HG03469 (cell line): ENCODE data around the gene PYGO2.
"Not testable (repeated sequence)": the region's sequence is repeated elsewhere in the genome, so short reads cannot be mapped to it uniquely, and the experiment has no call there.

ENCODE experiments used
- ATAC-seq: cut with Tn5 transposase; IDR thresholded peaks from one replicate; pipeline ENCODE4 v1.9.1; 2021; ENCODE audit warnings: mild to moderate bottlenecking, moderate library complexity, moderate number of reproducible peaks; ENCODE audit not compliant: unreplicated experiment

PYGO2 gene

DNA sequence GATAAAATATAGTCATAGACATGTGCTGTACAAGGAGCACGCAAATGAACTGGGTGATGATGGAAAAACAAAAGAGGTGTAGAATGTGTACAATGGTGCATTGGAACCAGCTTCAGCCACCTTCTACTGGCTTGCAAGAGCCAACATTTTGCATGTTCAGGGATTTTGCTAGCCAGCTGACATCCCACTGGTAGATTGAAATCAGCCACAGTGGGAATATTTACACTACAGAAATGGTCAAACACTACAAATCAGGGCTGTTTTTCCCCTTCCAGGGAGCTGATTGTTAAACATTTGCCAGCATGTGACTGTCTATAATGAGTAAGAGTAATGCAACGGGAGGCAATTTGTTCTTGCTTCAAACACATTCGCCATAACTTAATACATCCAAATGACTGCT is 48.3 kb downstream of the PYGO2 start:
- ATAC-seq: no peak

DNA sequence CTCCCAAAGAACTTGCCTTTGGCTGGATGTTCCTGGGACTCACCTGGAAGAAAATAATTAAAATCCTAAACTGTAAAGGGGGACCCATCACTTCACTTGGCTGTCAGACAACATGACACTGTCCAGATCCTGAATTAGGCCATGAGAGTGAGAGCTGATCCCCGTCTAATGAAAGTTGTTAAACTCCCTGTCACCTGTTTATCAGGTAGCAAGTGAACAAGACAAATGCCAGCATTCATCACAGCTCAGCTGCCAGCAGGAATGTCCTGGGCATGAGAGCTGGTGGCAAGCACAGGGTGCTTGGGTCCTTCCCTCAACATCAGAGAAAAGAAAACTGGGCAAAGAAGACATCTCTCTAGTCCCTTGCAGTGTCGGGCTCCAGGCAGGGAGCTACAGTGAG is 48.8 kb downstream of the PYGO2 start:
- no peak for ATAC-seq

DNA sequence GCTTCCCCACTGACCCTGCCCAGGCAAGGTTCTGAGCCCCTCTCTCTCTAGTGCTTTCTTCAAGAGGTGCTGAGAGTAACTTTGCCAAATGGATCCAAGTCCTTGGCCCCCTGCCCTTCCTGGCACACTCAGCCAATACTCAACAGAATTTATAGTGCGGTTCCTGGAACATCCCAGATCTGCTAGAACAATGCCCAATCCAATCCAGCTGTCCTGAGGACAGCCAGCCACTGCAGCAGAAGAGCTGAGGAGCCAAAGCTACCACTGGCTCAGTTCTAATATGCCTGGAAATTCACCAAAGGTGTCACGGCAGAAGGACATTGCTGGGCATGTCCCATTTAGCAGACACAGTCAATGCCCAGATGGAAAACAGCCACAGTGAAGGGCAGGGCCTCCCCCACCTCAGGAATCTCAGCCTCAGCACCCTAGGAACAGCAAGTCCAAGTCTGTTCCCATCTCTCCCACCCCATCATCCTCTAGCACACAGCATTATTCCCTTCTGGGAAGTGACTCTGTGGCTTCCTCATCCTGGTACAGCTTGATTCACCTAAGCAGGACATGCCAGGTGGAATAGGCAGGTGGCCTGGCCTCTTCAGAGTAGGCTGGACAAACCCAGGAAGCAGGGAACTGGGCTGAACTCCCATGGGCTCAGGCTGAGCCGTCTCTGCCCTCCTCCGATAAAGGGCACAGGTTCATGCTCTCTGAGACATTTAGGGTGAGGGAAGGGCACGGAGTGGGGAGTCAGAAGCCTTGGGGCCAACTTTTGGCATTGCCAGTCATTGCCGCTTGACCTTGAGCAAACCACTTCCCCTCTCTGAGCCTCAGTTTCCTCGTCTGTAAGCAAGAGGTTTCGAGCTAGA is 49.7 kb downstream of the PYGO2 start:
- no peak for ATAC-seq

DNA sequence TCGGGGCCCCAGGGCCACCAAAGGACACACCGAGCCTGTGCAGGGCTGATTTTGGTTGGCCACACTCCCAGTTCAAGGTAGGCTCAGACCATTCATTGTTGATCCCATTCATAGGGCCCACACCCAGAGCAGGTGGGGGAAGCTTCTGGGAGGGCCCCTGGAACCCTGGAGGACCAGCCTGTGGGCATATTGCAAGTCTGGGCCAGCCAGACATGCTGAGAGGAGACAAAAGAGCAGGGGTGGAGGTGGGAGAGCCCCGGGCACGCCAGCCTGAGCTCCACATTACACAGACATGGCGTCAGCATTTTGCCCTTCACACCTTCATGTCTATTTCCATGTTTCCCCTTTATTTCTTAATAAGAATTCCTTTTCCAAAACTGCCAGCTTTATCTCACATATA is 50.7 kb downstream of the PYGO2 start:
- ATAC-seq: no peak

DNA sequence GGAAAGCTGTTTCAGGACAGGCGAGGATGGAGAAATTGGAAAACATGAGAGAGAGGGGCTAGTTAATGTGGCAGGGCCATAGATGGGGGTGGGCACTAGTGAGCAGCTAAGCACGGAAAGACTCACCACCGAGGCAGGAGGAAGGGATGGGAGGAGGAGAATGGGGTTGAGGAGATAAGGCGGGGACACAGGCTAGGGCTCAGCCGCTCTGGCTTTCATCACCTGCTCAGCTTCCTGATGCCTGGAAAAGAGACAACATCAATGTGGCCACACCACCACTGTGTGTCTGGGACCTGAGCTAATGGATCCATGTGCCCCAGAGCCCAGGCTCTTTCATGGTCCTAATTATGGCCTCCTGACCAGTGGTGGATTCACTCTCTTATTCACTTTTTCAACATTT is 52.6 kb downstream of the PYGO2 start:
- ATAC-seq: no peak

DNA sequence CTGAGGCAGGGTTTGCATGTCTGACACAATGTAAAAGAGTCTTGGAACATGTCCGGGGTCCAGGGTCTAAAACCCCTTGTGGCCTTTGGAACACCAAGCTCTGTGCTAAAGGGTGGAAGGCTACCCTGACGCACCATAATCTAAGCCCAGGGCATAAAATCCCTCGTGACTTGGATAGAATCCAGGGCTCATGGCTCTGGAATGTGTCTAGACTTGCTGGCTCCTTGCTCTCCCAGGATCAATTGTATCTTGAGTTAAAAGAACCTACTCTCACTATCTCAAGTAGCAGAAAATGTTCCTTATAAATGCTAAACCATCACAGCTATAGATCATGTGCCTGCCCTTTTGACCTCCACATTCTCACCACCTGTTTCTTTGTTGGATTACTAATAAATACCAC is 53.5 kb downstream of the PYGO2 start:
- not testable (repeated sequence) for ATAC-seq
